Calu3 (cell line): Measurements from ENCODE around the gene HSPG2. TPM values are rescaled to one million over a fixed set of nuclear protein-coding genes. Genes with fewer than 3 reads are reported as not detected.
A peak's percentile ranks its signal among the peaks of the same experiment; 100 is the strongest.
"Not testable (repeated sequence)": the region's sequence is repeated elsewhere in the genome, so short reads cannot be mapped to it uniquely, and the experiment has no call there.

Experiments used
- BruUV-seq: library from RNA; stranded (reverse); fragments of 400-500 nt; replicated peaks from 2 replicates; lab custom pipeline; 2021; lab: Mats Ljungman, UMichigan
- CTCF ChIA-PET: fragments of 300-600 bp; sonication (Branson Sonifier 250); formaldehyde crosslinking; loops from one replicate; lab custom pipeline; 2022; ENCODE audit warnings: antibody characterized with exemption; lab: Charles Lee
- DNase-seq: peaks from one replicate; pipeline ENCODE4 v3.0.0; 2022
- H3K27ac Mint-ChIP-seq: one replicate; pipeline ENCODE4 v1.8.0; 2022; ENCODE audit warnings: mixed read lengths; ENCODE audit not compliant: unreplicated experiment
- H3K27me3 Mint-ChIP-seq: one replicate; pipeline ENCODE4 v1.8.0; 2022; ENCODE audit warnings: mixed read lengths; ENCODE audit not compliant: unreplicated experiment
- H3K36me3 Mint-ChIP-seq: one replicate; pipeline ENCODE4 v1.8.0; 2022; ENCODE audit warnings: mild to moderate bottlenecking, moderate library complexity, mixed read lengths; ENCODE audit not compliant: insufficient read depth, unreplicated experiment
- H3K4me1 Mint-ChIP-seq: one replicate; pipeline ENCODE4 v1.8.0; 2022; ENCODE audit warnings: mild to moderate bottlenecking, low read depth, mixed read lengths; ENCODE audit not compliant: unreplicated experiment
- H3K4me3 Mint-ChIP-seq: one replicate; pipeline ENCODE4 v1.8.0; 2022; ENCODE audit warnings: mild to moderate bottlenecking, low read depth, moderate library complexity, mixed read lengths; ENCODE audit not compliant: unreplicated experiment
- H3K9me3 Mint-ChIP-seq: one replicate; pipeline ENCODE4 v1.8.0; 2022; ENCODE audit warnings: low read depth, mixed read lengths; ENCODE audit not compliant: unreplicated experiment
- intact Hi-C: fragments of 100-400 bp; cut with micrococcal nuclease; formaldehyde crosslinking; loops from one replicate; pipeline ENCODE4 v1.10.0; 2022; ENCODE audit not compliant: unreplicated experiment
- total RNA-seq: library from RNA; stranded (reverse); gene quantifications from 2 replicates; pipeline ENCODE4 v1.2.3, GENCODE V29; 2022
- TF ChIP-seq, protein P1 (sequence below): fragments of 200-600 bp; IDR thresholded peaks from one replicate; pipeline ENCODE4 v1.8.0; 2022; ENCODE audit warnings: antibody characterized with exemption; ENCODE audit not compliant: unreplicated experiment

The HSPG2 gene
- total RNA-seq, 1 experiment from 2014 or later = 397 TPM

DNA sequence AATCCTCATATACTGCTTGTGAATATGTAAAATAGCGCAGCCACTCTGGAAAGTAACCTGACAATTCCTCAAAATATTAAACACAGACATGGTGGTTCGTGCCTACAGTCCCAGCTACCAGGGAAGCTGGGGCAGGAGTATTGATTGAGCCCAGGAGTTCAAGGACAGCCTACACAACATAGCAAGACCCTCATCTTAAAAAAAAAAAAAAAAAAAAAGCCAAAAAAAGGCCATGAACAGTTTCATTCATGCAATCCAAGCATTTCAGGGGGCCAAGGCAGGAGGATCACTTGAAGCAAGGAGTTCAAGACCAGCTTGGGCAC, 158.7 kb downstream of the HSPG2 start:
- H3K36me3 Mint-ChIP-seq = peaks cover 48% of the 10 kb centered on the region
- CTCF ChIA-PET = interaction anchor here (0.7 kb wide), 1 partner anchor 722 kb away, joined by 3 read pairs; no protein-coding TSS in a partner anchor

DNA sequence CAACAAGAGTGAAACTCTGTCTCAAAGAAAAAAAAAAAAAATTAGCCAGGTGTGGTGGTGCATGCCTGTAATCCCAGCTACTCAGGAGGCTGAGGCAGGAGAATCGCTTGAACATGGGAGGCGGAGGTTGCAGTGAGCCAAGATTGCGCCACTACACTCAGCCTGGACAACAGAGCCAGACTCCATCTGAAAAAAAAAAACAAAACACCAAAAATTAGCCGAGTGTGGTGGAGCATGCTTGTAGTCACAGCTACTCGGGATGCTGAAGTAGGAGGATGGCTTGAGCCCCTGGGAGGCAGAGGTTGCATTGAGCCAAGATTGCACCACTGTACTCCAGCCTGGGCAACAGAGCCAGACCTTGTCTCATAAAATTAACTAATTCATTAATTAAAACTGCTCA, 160.2 kb downstream of the HSPG2 start:
- H3K4me1 Mint-ChIP-seq, intact Hi-C loops, DNase-seq, H3K27me3 Mint-ChIP-seq, H3K27ac Mint-ChIP-seq, H3K4me3 Mint-ChIP-seq, H3K9me3 Mint-ChIP-seq, BruUV-seq: not testable (repeated sequence)
- CTCF ChIA-PET = interaction anchor here (0.6 kb wide), 1 partner anchor 18 kb away, joined by 3 read pairs; no protein-coding TSS in a partner anchor
- H3K36me3 Mint-ChIP-seq = peaks cover 34% of the 10 kb centered on the region

More for the DNA sequence above, 158.7 kb downstream of the HSPG2 start:
- Mint-ChIP-seq H3K27me3 (no peaks in the 10 kb centered on the region), H3K4me3 (no peak overlapping the region), H3K4me1 (peaks cover 8% of the 10 kb centered on the region), H3K9me3 (no peaks in the 10 kb centered on the region), H3K27ac (no peak overlapping the region)
- TF ChIP-seq, protein P1, sequence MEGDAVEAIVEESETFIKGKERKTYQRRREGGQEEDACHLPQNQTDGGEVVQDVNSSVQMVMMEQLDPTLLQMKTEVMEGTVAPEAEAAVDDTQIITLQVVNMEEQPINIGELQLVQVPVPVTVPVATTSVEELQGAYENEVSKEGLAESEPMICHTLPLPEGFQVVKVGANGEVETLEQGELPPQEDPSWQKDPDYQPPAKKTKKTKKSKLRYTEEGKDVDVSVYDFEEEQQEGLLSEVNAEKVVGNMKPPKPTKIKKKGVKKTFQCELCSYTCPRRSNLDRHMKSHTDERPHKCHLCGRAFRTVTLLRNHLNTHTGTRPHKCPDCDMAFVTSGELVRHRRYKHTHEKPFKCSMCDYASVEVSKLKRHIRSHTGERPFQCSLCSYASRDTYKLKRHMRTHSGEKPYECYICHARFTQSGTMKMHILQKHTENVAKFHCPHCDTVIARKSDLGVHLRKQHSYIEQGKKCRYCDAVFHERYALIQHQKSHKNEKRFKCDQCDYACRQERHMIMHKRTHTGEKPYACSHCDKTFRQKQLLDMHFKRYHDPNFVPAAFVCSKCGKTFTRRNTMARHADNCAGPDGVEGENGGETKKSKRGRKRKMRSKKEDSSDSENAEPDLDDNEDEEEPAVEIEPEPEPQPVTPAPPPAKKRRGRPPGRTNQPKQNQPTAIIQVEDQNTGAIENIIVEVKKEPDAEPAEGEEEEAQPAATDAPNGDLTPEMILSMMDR = no peak
- no peak for DNase-seq
- intact Hi-C loops = no loop called here
- BruUV-seq = no TSS peak

DNA sequence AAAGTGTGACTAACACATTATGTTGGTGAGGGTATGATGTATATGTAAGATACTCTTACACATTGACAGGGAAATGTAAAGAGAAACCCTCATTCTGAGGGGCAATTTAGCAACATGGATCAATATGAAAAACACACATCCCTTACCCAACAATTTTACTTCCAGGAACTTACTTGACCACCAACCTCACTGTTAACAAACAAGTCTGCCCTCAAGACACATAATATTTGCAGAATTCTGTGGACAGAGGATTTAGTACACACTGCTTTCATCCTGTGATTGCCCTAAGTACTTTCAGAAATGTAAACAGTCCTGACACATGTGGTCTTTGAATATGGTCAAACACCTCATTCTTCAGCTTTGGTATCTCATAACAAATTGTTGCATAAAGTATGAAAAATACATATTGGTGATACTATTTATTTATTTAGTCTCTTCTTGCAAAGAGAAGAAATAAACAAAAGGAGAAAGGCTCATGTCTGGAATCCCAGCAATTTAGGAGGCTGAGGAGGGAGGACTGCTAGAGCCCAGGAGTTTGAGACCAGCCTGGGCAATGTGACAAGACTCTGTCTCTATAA, 161.0 kb downstream of the HSPG2 start:
- intact Hi-C loops = no loop called here
- no TSS peak for BruUV-seq
- H3K4me1 Mint-ChIP-seq = peaks cover 8% of the 10 kb centered on the region
- H3K4me3 Mint-ChIP-seq = no peak overlapping the region
- DNase-seq = no peak
- peak overlapping the region; percentile 79 for H3K27ac Mint-ChIP-seq
- H3K9me3 Mint-ChIP-seq = no peaks in the 10 kb centered on the region
- no peaks in the 10 kb centered on the region for H3K27me3 Mint-ChIP-seq
- H3K36me3 Mint-ChIP-seq = peaks cover 26% of the 10 kb centered on the region
- TF ChIP-seq, protein P1 = no peak
- CTCF ChIA-PET = interaction anchor here (0.6 kb wide), 1 partner anchor 18 kb away, joined by 3 read pairs; no protein-coding TSS in a partner anchor

DNA sequence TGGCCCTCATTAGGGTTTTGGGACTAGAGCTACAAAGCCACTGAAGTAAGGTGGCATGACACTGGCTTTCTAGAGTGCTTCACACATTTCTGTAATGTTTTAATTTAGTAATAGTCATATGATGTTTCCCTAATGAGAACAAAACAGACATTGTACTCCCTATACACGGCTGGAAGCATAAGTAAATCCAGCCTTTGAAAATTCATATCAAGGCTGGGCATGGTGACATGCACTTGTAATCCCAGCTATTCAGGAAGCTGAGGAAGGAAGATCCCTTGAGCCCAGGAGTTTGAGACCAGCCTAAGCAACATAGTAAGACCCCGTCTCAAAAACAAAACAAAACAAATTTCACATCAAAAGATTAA, 161.6 kb downstream of the HSPG2 start:
- Mint-ChIP-seq H3K36me3 (peaks cover 24% of the 10 kb centered on the region), H3K4me1 (peaks cover 8% of the 10 kb centered on the region), H3K9me3 (no peaks in the 10 kb centered on the region), H3K4me3 (no peak overlapping the region), H3K27me3 (no peaks in the 10 kb centered on the region), H3K27ac (peak overlapping the region; percentile 79)
- intact Hi-C loops = no loop called here
- BruUV-seq = no TSS peak
- TF ChIP-seq, protein P1 = no peak
- CTCF ChIA-PET = interaction anchor here (0.5 kb wide), 1 partner anchor 14 kb away, joined by 3 read pairs; no protein-coding TSS in a partner anchor
- no peak for DNase-seq
